ENCODE measurements around the gene TKT.

Gene TKT

GRCh38 chr3:53195602-53196574 lies 59.9 kb downstream of the TKT start:
- DNase-seq (ENCODE audit: low read depth): no peak

DNA sequence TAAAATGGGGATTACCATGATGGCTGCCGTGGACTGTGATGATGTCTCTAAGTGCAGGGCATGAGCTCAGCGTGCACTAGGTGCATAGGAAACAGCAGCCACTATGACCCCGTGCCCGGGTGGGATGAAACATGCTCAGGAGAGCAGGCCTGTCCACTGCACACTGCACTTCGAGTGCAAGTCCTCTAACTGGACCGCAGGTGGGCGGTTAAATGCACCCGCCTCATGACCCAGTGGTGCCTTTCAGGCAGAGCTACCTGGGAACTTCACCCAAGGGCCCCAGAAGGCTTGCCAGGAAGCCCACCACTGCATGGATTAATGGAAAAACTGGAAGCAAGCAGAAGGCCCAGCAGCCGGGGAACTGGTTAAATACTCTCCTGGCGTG lies 60.8 kb downstream of the TKT start:
- no peak for DNase-seq (ENCODE audit: low read depth)

- no peak for DNase-seq (ENCODE audit: low read depth)
Measured at GRCh38 chr3:53194210-53195065, 61.4 kb downstream of the TKT start.

GRCh38 chr3:53193466-53194209 lies 62.2 kb downstream of the TKT start:
- DNase-seq (ENCODE audit: low read depth): no peak

DNA sequence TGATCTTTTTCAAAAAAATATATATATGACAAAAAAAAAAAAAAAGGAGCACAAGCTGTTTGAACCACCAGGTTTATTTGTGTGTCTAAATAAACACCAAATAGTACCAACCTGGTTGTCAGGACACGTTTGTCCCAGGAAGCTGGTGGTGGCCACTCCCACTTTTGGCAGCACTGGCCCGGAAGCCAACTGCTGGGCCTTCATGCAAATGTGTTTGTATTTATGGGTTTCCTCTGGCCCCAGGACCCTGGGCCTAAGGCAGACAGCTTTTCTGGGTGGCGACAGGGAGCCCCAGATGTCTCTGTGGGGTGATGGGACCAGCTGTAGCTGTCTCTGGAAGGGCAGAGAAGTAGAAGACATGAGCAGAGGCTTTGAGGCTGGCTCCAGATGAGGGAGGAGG lies 63.2 kb downstream of the TKT start:
- DNase-seq (ENCODE audit: low read depth): no peak

- DNase-seq (ENCODE audit: low read depth): no peak
Measured at GRCh38 chr3:53191836-53192480, 63.9 kb downstream of the TKT start.

GRCh38 chr3:53190659-53191058 lies 65.2 kb downstream of the TKT start:
- no peak for DNase-seq (ENCODE audit: low read depth)

DNA sequence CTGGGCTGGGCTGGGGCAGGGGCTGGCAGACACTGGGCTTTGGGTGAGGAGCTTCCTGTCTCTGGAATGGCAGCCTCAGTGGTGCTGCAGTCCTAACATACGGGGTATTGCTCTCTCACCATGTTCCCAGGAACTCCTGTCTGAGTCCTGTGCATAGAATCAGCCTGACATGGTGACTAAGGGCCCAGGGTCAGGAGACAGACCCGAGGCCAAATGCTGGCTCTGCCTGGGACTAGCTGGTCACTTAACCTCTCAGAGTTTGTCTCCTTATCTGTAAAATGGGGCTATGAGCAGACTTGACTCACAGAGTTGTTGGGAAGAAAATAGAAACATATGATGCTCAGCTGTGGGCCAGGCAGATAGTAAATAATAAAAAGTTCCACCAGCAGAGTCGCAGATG lies 66.5 kb downstream of the TKT start:
- DNase-seq (ENCODE audit: low read depth): no peak

DNA sequence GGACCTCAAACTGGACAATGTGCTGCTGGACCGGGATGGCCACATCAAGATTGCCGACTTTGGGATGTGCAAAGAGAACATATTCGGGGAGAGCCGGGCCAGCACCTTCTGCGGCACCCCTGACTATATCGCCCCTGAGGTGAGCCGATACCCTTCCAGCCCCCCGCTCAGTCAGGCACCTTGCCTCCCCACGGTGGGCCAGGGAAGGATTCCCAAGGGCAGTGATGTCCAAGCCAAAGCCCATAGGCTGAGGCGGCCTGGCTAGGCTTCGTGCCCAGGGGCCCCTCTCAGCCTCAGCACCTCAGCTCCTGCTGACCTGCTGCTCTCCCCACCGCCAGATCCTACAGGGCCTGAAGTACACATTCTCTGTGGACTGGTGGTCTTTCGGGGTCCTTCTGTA lies 67.1 kb downstream of the TKT start:
- DNase-seq (ENCODE audit: low read depth): no peak

- DNase-seq (ENCODE audit: low read depth): no peak
Measured at GRCh38 chr3:53188136-53188685, 67.6 kb downstream of the TKT start.

GRCh38 chr3:53187430-53187829 lies 68.4 kb downstream of the TKT start:
- no peak for DNase-seq (ENCODE audit: low read depth)

- DNase-seq (ENCODE audit: low read depth): no peak
Measured at GRCh38 chr3:53186726-53187125, 69.1 kb downstream of the TKT start.

- no peak for DNase-seq (ENCODE audit: low read depth)
Measured at GRCh38 chr3:53185761-53186465, 69.9 kb downstream of the TKT start.

- DNase-seq (ENCODE audit: low read depth): no peak
Measured at GRCh38 chr3:53184701-53185100, 71.1 kb downstream of the TKT start.

DNA sequence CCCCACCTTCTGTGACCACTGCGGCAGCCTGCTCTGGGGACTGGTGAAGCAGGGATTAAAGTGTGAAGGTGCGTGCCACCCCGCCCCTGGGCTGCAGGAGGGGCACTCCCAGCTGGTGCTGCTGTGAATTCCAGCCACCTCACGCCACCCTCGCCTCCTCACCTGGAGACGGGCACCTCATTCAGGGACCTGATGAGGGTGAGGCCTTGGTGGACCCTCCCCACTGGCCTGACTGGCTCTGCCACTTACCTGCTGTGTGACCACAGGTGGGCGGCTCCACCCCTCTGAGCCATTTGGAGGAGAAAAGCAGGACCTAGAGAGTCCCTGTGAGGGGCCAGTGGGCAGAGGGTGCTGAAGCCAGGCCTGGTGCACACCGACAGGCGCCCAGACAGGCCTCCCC lies 72.3 kb downstream of the TKT start:
- DNase-seq (ENCODE audit: low read depth): no peak

GRCh38 chr3:53182764-53183355 lies 73.0 kb downstream of the TKT start:
- DNase-seq (ENCODE audit: low read depth): no peak

DNA sequence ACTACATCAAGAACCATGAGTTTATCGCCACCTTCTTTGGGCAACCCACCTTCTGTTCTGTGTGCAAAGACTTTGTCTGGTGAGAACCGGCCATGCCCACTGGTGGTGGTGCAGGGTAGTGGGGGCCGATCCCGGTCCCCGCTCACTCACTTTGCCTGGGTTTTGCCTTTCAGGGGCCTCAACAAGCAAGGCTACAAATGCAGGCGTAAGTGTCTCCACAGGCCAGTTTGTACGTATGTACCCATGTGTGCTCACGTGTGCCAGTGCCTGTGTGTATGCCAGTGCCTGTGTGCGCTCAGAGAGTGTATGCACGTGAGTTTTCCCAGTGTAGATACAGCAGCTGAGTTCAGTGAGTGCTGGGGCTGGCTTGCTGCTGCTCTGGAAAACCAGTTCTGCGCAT lies 74.3 kb downstream of the TKT start:
- DNase-seq (ENCODE audit: low read depth): no peak

- DNase-seq (ENCODE audit: low read depth): no peak
Measured at GRCh38 chr3:53181024-53181371, 74.8 kb downstream of the TKT start.

- no peak for DNase-seq (ENCODE audit: low read depth)
Measured at GRCh38 chr3:53180305-53181023, 75.4 kb downstream of the TKT start.

DNA sequence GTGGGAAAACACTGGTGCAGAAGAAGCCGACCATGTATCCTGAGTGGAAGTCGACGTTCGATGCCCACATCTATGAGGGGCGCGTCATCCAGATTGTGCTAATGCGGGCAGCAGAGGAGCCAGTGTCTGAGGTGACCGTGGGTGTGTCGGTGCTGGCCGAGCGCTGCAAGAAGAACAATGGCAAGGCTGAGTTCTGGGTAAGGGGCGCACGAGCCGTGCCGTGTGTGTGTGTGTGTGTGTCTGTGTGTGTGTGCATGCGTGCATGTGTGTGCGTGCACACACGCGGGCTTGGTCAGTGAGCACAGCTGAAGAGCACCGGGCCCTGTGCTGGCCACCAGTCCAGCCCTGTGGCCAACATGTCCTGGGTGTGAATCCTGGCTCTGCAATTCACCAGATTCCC lies 76.2 kb downstream of the TKT start:
- DNase-seq (ENCODE audit: low read depth): no peak
